Esophagus squamous epithelium (tissue), 4 donors: ENCODE measurements around the gene MARCHF11.

Source experiments
- POLR2A ChIP-seq, 4 donors: fragments of 450-650 bp; IDR thresholded peaks; one replicate each; pipeline ENCODE4 v1.6.1; 2017; ENCODE audit warnings: antibody characterized with exemption in 4 of 4, mild to moderate bottlenecking in 4 of 4, moderate library complexity in 3 of 4
- TF ChIP-seq, protein P1 (sequence below), 6 experiments: fragments of 450-650 bp in 4 of 6; fragments of 200-600 bp in 2 of 6; sonication (generic) in 2 of 6; IDR thresholded peaks; one replicate each; pipeline ENCODE4 v1.5.1; 2016 to 2019; ENCODE audit warnings: antibody characterized with exemption in 6 of 6, mild to moderate bottlenecking in 4 of 6, moderate library complexity in 4 of 6

DNA sequence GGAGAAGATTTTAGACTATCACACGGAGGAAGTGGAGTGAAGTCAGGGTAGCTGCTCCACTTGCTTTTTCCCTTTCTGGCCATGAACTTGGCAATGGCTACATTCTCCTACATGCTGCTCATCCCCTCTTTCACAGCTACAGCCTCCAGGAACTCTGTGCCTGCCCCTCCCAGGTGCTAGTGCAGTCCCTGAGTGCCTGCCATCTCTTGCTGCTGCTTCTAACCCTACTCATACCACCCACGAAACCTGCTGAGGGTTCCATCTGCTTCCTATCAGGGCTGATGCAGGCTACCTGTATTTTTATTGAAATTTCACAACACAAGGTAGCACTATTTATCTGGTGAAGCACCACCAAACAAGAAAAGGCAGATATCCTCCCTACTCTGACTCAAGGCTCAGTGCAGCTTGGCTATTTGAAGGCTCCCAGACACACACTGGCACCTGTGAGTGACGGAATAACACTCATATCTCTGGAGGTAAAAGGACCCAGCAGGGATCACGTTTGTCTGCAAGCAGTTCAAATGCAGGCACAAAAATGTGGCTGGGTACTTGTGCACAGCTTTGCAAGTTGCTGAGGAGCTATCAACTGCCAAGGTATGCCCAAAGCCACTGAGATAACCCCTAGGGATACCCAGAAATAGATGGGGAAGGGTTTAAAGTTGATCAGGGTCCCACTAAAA lies 51.6 kb downstream of the MARCHF11 start:
- TF ChIP-seq, protein P1, sequence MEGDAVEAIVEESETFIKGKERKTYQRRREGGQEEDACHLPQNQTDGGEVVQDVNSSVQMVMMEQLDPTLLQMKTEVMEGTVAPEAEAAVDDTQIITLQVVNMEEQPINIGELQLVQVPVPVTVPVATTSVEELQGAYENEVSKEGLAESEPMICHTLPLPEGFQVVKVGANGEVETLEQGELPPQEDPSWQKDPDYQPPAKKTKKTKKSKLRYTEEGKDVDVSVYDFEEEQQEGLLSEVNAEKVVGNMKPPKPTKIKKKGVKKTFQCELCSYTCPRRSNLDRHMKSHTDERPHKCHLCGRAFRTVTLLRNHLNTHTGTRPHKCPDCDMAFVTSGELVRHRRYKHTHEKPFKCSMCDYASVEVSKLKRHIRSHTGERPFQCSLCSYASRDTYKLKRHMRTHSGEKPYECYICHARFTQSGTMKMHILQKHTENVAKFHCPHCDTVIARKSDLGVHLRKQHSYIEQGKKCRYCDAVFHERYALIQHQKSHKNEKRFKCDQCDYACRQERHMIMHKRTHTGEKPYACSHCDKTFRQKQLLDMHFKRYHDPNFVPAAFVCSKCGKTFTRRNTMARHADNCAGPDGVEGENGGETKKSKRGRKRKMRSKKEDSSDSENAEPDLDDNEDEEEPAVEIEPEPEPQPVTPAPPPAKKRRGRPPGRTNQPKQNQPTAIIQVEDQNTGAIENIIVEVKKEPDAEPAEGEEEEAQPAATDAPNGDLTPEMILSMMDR (IDR thresholded peaks at IDR 0.05) = no peak
- TF ChIP-seq POLR2A (IDR thresholded peaks at IDR 0.05) = no peak
